Measurements from ENCODE around the gene MTF2. TPM values are rescaled to one million over a fixed set of nuclear protein-coding genes. Genes with fewer than 3 reads are reported as not detected.

Gene MTF2
- total RNA-seq, 1 experiment from 2014 or later, result 110 TPM

- Mint-ChIP-seq H3K4me3 (peak overlapping the region; percentile 95 to 100), H3K27ac (peak overlapping the region in 2 of 3 experiments; percentile 99; a peak in 3 of 7 replicates), H3K27me3 (ENCODE audit: low read depth) (no peaks in the 10 kb centered on the region), H3K4me1 (peaks cover 15 to 19% of the 10 kb centered on the region in 2 experiments), H3K9me3 (peaks cover 6% of the 10 kb centered on the region in 2 experiments), H3K36me3 (ENCODE audit: insufficient read depth in 1 of 3, low read depth in 3 of 3) (peaks cover 15 to 28% (median 19%) of the 10 kb centered on the region in 3 experiments)
- Histone ChIP-seq H3K23ac (ENCODE audit: insufficient read length, low read depth, low read length) (no peak overlapping the region), H2BK5ac (ENCODE audit: insufficient read length, low read length) (no peak overlapping the region), H3K4me2 (ENCODE audit: insufficient read depth, insufficient read length, low read length) (peak overlapping the region; percentile 74), H2AFZ (ENCODE audit: low read length) (no peak overlapping the region), H2AK5ac (ENCODE audit: insufficient read length, low read length) (no peak overlapping the region), H3K27ac (ENCODE audit: insufficient read length, low read depth, low read length) (no peak overlapping the region), H3K79me1 (ENCODE audit: insufficient read depth, low read depth, low read length, poor library complexity, severe bottlenecking) (no peaks in the 10 kb centered on the region), H3K79me2 (ENCODE audit: insufficient read depth, low read length) (peaks cover 33% of the 10 kb centered on the region; the same call in 1 of the 2 replicates), H3K4ac (ENCODE audit: low read depth, low read length) (no peak overlapping the region), H2BK20ac (ENCODE audit: low read depth, low read length, poor library complexity, severe bottlenecking) (no peak overlapping the region), H3T11ph (ENCODE audit: low read length) (no peak overlapping the region), H3K4me1 (ENCODE audit: insufficient read depth, low read length) (no peaks in the 10 kb centered on the region), H3K9me3 (ENCODE audit: control insufficient read depth, low read depth, low read length) (no peaks in the 10 kb centered on the region), H2BK120ac (ENCODE audit: low read depth, low read length, poor library complexity, severe bottlenecking) (no peak overlapping the region), H2BK15ac (ENCODE audit: low read depth, low read length) (no peak overlapping the region), H3K18ac (ENCODE audit: insufficient read length, low read depth, low read length) (no peak overlapping the region), H4K91ac (ENCODE audit: insufficient read length, low read depth, low read length) (no peak overlapping the region), H4K5ac (ENCODE audit: insufficient read length, low read depth, low read length) (no peak overlapping the region), H3K23me2 (ENCODE audit: insufficient read length, low read depth, low read length, poor library complexity, severe bottlenecking) (peaks cover 6% of the 10 kb centered on the region), H3K9ac (ENCODE audit: extremely low read depth, insufficient read length, low read length) (peak overlapping the region; percentile 90), H3K14ac (ENCODE audit: insufficient read depth, low read length) (no peak overlapping the region), H4K8ac (replicated peaks; ENCODE audit: insufficient read length, low read depth, low read length) (no peak overlapping the region), H4K20me1 (ENCODE audit: control insufficient read depth, insufficient read depth, insufficient read length) (no peaks in the 10 kb centered on the region), H2BK12ac (ENCODE audit: insufficient read length, low read depth, low read length) (no peak overlapping the region), H3K56ac (ENCODE audit: insufficient read length, low read depth, low read length) (no peak overlapping the region), H3K27me3 (ENCODE audit: insufficient read depth, low read length) (no peaks in the 10 kb centered on the region)
- TF ChIP-seq, protein P1, sequence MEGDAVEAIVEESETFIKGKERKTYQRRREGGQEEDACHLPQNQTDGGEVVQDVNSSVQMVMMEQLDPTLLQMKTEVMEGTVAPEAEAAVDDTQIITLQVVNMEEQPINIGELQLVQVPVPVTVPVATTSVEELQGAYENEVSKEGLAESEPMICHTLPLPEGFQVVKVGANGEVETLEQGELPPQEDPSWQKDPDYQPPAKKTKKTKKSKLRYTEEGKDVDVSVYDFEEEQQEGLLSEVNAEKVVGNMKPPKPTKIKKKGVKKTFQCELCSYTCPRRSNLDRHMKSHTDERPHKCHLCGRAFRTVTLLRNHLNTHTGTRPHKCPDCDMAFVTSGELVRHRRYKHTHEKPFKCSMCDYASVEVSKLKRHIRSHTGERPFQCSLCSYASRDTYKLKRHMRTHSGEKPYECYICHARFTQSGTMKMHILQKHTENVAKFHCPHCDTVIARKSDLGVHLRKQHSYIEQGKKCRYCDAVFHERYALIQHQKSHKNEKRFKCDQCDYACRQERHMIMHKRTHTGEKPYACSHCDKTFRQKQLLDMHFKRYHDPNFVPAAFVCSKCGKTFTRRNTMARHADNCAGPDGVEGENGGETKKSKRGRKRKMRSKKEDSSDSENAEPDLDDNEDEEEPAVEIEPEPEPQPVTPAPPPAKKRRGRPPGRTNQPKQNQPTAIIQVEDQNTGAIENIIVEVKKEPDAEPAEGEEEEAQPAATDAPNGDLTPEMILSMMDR (conservative IDR thresholded peaks at IDR 0.05), result no peak
- WGBS (ENCODE audit: extremely low coverage, insufficient read length, low lambda C conversion rate), result no CpG with 5 or more reads among the region's 3 CpGs
- DNase-seq, result no peak
Measured at GRCh38 chr1:93078203-93078602, 880 bp upstream of the MTF2 start.
